ES-I3 (cell line): ENCODE measurements around the gene PPFIBP1.

Source experiments
- H3K36me3 ChIP-seq: 2 replicates; pipeline ENCODE4 v1.6.1; 2013; ENCODE audit warnings: mild to moderate bottlenecking, low read length, control low read depth, moderate library complexity; ENCODE audit not compliant: insufficient read depth
- H3K4me1 ChIP-seq: 2 replicates; pipeline ENCODE4 v1.6.1; 2013; ENCODE audit warnings: mild to moderate bottlenecking, control low read depth, low read length; ENCODE audit not compliant: insufficient read depth
- H3K9ac ChIP-seq: 2 replicates; pipeline ENCODE4 v1.6.1; 2013; ENCODE audit warnings: low read depth, mild to moderate bottlenecking, low read length, moderate library complexity
- H3K9me3 ChIP-seq: 2 replicates; pipeline ENCODE4 v1.6.1; 2013; ENCODE audit warnings: mild to moderate bottlenecking, low read length, moderate library complexity; ENCODE audit not compliant: control insufficient read depth, insufficient read depth

Gene PPFIBP1

GRCh38 chr12:27555361-27555760 lies 31.4 kb downstream of the PPFIBP1 start:
- Histone ChIP-seq H3K9me3 (no peaks in the 10 kb centered on the region), H3K9ac (no peak overlapping the region), H3K36me3 (no peaks in the 10 kb centered on the region), H3K4me1 (no peaks in the 10 kb centered on the region; the same call in 1 of the 2 replicates)

- no peaks in the 10 kb centered on the region for H3K36me3 ChIP-seq
Observed at GRCh38 chr12:27555925-27556778, 32.1 kb downstream of the PPFIBP1 start.

GRCh38 chr12:27560126-27560525 lies 36.1 kb downstream of the PPFIBP1 start:
- Histone ChIP-seq H3K9me3 (no peaks in the 10 kb centered on the region), H3K36me3 (no peaks in the 10 kb centered on the region), H3K9ac (no peak overlapping the region), H3K4me1 (no peaks in the 10 kb centered on the region; the same call in 1 of the 2 replicates)

More at GRCh38 chr12:27555925-27556778, 32.1 kb downstream of the PPFIBP1 start:
- Histone ChIP-seq H3K9me3 (no peaks in the 10 kb centered on the region), H3K9ac (no peak overlapping the region), H3K4me1 (no peaks in the 10 kb centered on the region; the same call in 1 of the 2 replicates)

- no peak overlapping the region for H3K9ac ChIP-seq
- no peaks in the 10 kb centered on the region for H3K9me3 ChIP-seq
- no peaks in the 10 kb centered on the region for H3K36me3 ChIP-seq
- no peaks in the 10 kb centered on the region; the same call in 1 of the 2 replicates for H3K4me1 ChIP-seq
Observed at GRCh38 chr12:27561535-27562350, 37.7 kb downstream of the PPFIBP1 start.

- H3K9ac ChIP-seq = no peak overlapping the region
- no peaks in the 10 kb centered on the region for H3K36me3 ChIP-seq
- H3K9me3 ChIP-seq = no peaks in the 10 kb centered on the region
- no peaks in the 10 kb centered on the region; the same call in 1 of the 2 replicates for H3K4me1 ChIP-seq
Observed at GRCh38 chr12:27564612-27565213, 40.7 kb downstream of the PPFIBP1 start.

GRCh38 chr12:27566159-27566558 lies 42.2 kb downstream of the PPFIBP1 start:
- H3K9me3 ChIP-seq = no peaks in the 10 kb centered on the region
- no peak overlapping the region for H3K9ac ChIP-seq
- H3K4me1 ChIP-seq = no peaks in the 10 kb centered on the region
- no peaks in the 10 kb centered on the region for H3K36me3 ChIP-seq

- H3K9me3 ChIP-seq = no peaks in the 10 kb centered on the region
- H3K4me1 ChIP-seq = no peaks in the 10 kb centered on the region
- no peak overlapping the region for H3K9ac ChIP-seq
- H3K36me3 ChIP-seq = no peaks in the 10 kb centered on the region
Observed at GRCh38 chr12:27566626-27567025, 42.6 kb downstream of the PPFIBP1 start.

GRCh38 chr12:27571463-27571862 lies 47.5 kb downstream of the PPFIBP1 start:
- no peaks in the 10 kb centered on the region for H3K4me1 ChIP-seq
- no peak overlapping the region for H3K9ac ChIP-seq
- no peaks in the 10 kb centered on the region for H3K36me3 ChIP-seq
- no peaks in the 10 kb centered on the region for H3K9me3 ChIP-seq

GRCh38 chr12:27572486-27573255 lies 48.7 kb downstream of the PPFIBP1 start:
- Histone ChIP-seq H3K36me3 (no peaks in the 10 kb centered on the region), H3K9me3 (no peaks in the 10 kb centered on the region), H3K4me1 (no peaks in the 10 kb centered on the region), H3K9ac (no peak overlapping the region)

GRCh38 chr12:27573972-27574371 lies 50.0 kb downstream of the PPFIBP1 start:
- no peaks in the 10 kb centered on the region for H3K36me3 ChIP-seq
- H3K9ac ChIP-seq = no peak overlapping the region
- H3K9me3 ChIP-seq = no peaks in the 10 kb centered on the region
- H3K4me1 ChIP-seq = no peaks in the 10 kb centered on the region

GRCh38 chr12:27575090-27575761 lies 51.2 kb downstream of the PPFIBP1 start:
- H3K4me1 ChIP-seq = no peaks in the 10 kb centered on the region
- H3K9ac ChIP-seq = no peak overlapping the region
- H3K36me3 ChIP-seq = no peaks in the 10 kb centered on the region
- no peaks in the 10 kb centered on the region for H3K9me3 ChIP-seq

GRCh38 chr12:27575762-27576118 lies 51.7 kb downstream of the PPFIBP1 start:
- H3K36me3 ChIP-seq = no peaks in the 10 kb centered on the region
- no peak overlapping the region for H3K9ac ChIP-seq
- no peaks in the 10 kb centered on the region for H3K9me3 ChIP-seq
- no peaks in the 10 kb centered on the region for H3K4me1 ChIP-seq

GRCh38 chr12:27576667-27577347 lies 52.8 kb downstream of the PPFIBP1 start:
- Histone ChIP-seq H3K9me3 (no peaks in the 10 kb centered on the region), H3K9ac (no peak overlapping the region), H3K4me1 (no peaks in the 10 kb centered on the region), H3K36me3 (no peaks in the 10 kb centered on the region)
